Vagina (tissue), 2 donors: ENCODE results near the gene ANKRD10.

Source experiments
- POLR2AphosphoS5 ChIP-seq, 2 donors: sonication (generic); formaldehyde crosslinking; IDR thresholded peaks; one replicate each; pipeline ENCODE4 v1.9.0; 2017; ENCODE audit warnings: antibody characterized with exemption in 2 of 2, mild to moderate bottlenecking in 2 of 2, low read depth in 1 of 2; ENCODE audit not compliant: insufficient read depth in 1 of 2
- TF ChIP-seq, protein P1 (sequence below), 3 experiments: fragments of 450-650 bp in 2 of 3; fragments of 200-600 bp in 1 of 3; sonication (generic) in 1 of 3; IDR thresholded peaks; one replicate each; pipeline ENCODE4 v1.5.1; 2017 to 2019; ENCODE audit warnings: antibody characterized with exemption in 3 of 3, mild to moderate bottlenecking in 2 of 3, moderate library complexity in 2 of 3

DNA sequence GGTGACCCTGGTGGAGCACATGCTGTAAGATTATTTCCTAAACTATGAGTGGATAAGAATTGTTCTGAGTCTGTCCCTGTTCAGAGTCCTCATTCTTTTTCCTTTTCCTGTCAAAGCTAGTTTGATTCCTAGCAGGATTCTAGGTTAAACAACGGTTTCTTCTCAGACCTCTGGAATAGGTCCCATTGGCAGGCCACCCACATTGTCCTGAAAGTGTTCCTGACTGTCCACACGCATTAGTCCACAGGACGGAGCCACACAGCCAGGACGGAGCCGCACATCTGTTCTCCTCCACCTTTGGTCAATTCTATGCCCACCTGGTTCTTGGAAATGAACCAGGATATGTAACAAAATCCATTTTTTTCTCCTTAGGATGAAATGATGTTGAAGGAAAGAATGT is 46.1 kb downstream of the ANKRD10 start:
- TF ChIP-seq, protein P1, sequence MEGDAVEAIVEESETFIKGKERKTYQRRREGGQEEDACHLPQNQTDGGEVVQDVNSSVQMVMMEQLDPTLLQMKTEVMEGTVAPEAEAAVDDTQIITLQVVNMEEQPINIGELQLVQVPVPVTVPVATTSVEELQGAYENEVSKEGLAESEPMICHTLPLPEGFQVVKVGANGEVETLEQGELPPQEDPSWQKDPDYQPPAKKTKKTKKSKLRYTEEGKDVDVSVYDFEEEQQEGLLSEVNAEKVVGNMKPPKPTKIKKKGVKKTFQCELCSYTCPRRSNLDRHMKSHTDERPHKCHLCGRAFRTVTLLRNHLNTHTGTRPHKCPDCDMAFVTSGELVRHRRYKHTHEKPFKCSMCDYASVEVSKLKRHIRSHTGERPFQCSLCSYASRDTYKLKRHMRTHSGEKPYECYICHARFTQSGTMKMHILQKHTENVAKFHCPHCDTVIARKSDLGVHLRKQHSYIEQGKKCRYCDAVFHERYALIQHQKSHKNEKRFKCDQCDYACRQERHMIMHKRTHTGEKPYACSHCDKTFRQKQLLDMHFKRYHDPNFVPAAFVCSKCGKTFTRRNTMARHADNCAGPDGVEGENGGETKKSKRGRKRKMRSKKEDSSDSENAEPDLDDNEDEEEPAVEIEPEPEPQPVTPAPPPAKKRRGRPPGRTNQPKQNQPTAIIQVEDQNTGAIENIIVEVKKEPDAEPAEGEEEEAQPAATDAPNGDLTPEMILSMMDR (IDR thresholded peaks at IDR 0.05), result no peak
- no peak for TF ChIP-seq POLR2AphosphoS5 (IDR thresholded peaks at IDR 0.05; ENCODE audit: insufficient read depth in 1 of 2, low read depth in 1 of 2)
